ENCODE data around the gene DNAJB5. TPM values are rescaled to one million over a fixed set of nuclear protein-coding genes. Genes with fewer than 3 reads are reported as not detected.

DNAJB5 gene
- polyA plus RNA-seq, 1 donor from 2014 or later, result 99.1 TPM

DNA sequence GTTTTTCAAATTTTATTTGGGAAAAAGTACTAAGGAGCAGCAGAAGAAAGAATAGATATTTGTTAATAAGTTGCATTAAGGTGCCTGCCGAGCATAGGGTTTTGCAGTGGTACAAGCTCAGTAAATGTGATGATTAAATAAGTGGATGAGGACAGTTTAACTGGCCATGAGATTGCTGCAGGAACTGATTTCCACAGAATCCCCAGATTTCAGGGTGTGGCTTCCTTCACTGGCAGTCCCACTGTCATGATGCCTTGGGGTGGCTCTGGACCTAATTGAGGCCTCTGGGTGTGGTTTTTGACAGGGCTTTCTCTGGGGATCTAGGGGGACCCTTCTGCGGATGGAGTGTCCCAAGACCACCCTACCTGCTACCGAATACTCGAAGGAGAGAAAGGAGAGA, 30.1 kb upstream of the DNAJB5 start:
- H3F3A ChIP-seq (ENCODE audit: insufficient read depth, low read length, poor library complexity, severe bottlenecking), result no peaks in the 10 kb centered on the region
- no peaks in the 10 kb centered on the region for H4K20me1 ChIP-seq (ENCODE audit: insufficient read depth)
- no peaks in the 10 kb centered on the region for H3K79me2 ChIP-seq (replicated peaks; ENCODE audit: insufficient read depth, low read length)
- peaks cover 11% of the 10 kb centered on the region for H3K27me3 ChIP-seq (ENCODE audit: insufficient read depth, low read depth, low read length)
- TF ChIP-seq, protein P1, sequence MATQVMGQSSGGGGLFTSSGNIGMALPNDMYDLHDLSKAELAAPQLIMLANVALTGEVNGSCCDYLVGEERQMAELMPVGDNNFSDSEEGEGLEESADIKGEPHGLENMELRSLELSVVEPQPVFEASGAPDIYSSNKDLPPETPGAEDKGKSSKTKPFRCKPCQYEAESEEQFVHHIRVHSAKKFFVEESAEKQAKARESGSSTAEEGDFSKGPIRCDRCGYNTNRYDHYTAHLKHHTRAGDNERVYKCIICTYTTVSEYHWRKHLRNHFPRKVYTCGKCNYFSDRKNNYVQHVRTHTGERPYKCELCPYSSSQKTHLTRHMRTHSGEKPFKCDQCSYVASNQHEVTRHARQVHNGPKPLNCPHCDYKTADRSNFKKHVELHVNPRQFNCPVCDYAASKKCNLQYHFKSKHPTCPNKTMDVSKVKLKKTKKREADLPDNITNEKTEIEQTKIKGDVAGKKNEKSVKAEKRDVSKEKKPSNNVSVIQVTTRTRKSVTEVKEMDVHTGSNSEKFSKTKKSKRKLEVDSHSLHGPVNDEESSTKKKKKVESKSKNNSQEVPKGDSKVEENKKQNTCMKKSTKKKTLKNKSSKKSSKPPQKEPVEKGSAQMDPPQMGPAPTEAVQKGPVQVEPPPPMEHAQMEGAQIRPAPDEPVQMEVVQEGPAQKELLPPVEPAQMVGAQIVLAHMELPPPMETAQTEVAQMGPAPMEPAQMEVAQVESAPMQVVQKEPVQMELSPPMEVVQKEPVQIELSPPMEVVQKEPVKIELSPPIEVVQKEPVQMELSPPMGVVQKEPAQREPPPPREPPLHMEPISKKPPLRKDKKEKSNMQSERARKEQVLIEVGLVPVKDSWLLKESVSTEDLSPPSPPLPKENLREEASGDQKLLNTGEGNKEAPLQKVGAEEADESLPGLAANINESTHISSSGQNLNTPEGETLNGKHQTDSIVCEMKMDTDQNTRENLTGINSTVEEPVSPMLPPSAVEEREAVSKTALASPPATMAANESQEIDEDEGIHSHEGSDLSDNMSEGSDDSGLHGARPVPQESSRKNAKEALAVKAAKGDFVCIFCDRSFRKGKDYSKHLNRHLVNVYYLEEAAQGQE (IDR thresholded peaks at IDR 0.05; ENCODE audit: borderline replicate concordance), result no peak
- TF ChIP-seq, protein P2, sequence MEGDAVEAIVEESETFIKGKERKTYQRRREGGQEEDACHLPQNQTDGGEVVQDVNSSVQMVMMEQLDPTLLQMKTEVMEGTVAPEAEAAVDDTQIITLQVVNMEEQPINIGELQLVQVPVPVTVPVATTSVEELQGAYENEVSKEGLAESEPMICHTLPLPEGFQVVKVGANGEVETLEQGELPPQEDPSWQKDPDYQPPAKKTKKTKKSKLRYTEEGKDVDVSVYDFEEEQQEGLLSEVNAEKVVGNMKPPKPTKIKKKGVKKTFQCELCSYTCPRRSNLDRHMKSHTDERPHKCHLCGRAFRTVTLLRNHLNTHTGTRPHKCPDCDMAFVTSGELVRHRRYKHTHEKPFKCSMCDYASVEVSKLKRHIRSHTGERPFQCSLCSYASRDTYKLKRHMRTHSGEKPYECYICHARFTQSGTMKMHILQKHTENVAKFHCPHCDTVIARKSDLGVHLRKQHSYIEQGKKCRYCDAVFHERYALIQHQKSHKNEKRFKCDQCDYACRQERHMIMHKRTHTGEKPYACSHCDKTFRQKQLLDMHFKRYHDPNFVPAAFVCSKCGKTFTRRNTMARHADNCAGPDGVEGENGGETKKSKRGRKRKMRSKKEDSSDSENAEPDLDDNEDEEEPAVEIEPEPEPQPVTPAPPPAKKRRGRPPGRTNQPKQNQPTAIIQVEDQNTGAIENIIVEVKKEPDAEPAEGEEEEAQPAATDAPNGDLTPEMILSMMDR (IDR thresholded peaks at IDR 0.05; ENCODE audit: poor library complexity, severe bottlenecking), result no peak
- TF ChIP-seq SMC3 (conservative IDR thresholded peaks at IDR 0.05; ENCODE audit: poor library complexity), result no peak
- H3K9ac ChIP-seq (ENCODE audit: low read length), result no peak overlapping the region
- H3K9me2 ChIP-seq (ENCODE audit: insufficient read depth, low read length), result no peaks in the 10 kb centered on the region
- no peak overlapping the region for H3K27ac ChIP-seq (ENCODE audit: low read length)
- H3K4me2 ChIP-seq (ENCODE audit: low read length), result no peak overlapping the region
- H3K36me3 ChIP-seq (ENCODE audit: insufficient read depth, low read length), result no peaks in the 10 kb centered on the region
- no peak overlapping the region for H3K4me3 ChIP-seq (ENCODE audit: low read length)
- H3K9me3 ChIP-seq (ENCODE audit: low read length), result no peaks in the 10 kb centered on the region
- H2AFZ ChIP-seq (ENCODE audit: low read depth, low read length), result no peak overlapping the region

DNA sequence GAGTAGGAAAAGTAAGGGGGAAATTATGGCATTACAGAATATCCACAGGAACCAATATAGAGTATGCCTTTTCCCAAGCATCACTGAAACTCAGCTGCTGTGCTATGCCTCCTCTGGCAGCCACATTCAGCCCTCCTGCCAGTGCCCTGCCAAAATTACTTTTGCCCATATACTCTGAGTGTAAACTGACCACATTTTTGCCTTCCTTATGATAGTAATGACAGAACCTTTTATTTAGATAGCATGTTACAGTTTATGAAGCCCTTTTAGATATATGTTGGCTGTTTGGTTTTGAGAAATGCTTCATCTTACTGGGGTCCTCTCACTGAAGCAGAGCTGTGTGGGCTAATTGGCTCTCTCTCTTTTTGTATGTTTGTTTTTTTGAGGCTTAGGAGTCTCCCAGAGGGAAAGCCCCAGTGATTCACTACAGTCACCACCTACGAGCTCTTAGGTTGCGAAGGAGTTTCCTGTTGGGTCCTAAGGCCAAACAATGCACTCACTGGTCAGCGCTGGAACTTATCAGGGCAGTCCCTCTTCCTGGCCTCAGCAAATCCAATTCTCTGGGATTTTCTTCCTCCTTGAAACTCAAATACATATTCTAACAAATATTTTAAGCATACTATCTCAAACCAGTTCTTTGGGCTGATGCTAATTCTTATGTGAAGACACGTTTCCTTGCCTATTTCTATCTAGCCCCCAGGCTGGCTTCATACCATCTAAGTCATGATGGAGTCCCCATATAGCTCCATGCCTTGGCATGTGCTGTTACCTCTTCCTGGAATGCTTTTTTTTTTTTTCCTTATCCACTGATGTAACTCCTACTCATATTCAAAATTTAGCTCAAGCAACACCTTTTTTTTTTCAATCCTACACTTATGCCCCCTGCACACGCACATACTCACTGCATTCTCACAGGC, 27.7 kb upstream of the DNAJB5 start:
- H3K9ac ChIP-seq (ENCODE audit: low read length), result no peak overlapping the region
- no peak overlapping the region for H3K27ac ChIP-seq (ENCODE audit: low read length)
- no peaks in the 10 kb centered on the region for H3F3A ChIP-seq (ENCODE audit: insufficient read depth, low read length, poor library complexity, severe bottlenecking)
- H3K4me3 ChIP-seq (ENCODE audit: low read length), result no peak overlapping the region
- no peaks in the 10 kb centered on the region for H3K9me2 ChIP-seq (ENCODE audit: insufficient read depth, low read length)
- H3K4me2 ChIP-seq (ENCODE audit: low read length), result no peak overlapping the region
- H3K79me2 ChIP-seq (replicated peaks; ENCODE audit: insufficient read depth, low read length), result no peaks in the 10 kb centered on the region
- no peaks in the 10 kb centered on the region for H3K9me3 ChIP-seq (ENCODE audit: low read length)
- H3K27me3 ChIP-seq (ENCODE audit: insufficient read depth, low read depth, low read length), result peaks cover 11% of the 10 kb centered on the region
- TF ChIP-seq EP300 (conservative IDR thresholded peaks at IDR 0.05; ENCODE audit: poor library complexity, severe bottlenecking) (no peak), RAD21 (conservative IDR thresholded peaks at IDR 0.05) (no peak), MXI1 (conservative IDR thresholded peaks at IDR 0.05; ENCODE audit: poor library complexity, severe bottlenecking) (no peak), EZH2 (IDR thresholded peaks at IDR 0.05; ENCODE audit: borderline replicate concordance, insufficient read depth, low read length, poor library complexity, severe bottlenecking) (no peak), TAF1 (IDR thresholded peaks at IDR 0.05; ENCODE audit: low read depth) (no peak), POLR2AphosphoS5 (IDR thresholded peaks at IDR 0.05) (no peak), SMC3 (conservative IDR thresholded peaks at IDR 0.05; ENCODE audit: poor library complexity) (no peak)
- TF ChIP-seq, protein P1 (IDR thresholded peaks at IDR 0.05; ENCODE audit: borderline replicate concordance), result no peak
- TF ChIP-seq, protein P2 (IDR thresholded peaks at IDR 0.05; ENCODE audit: poor library complexity, severe bottlenecking), result no peak
- no peaks in the 10 kb centered on the region for H4K20me1 ChIP-seq (ENCODE audit: insufficient read depth)
- H3K36me3 ChIP-seq (ENCODE audit: insufficient read depth, low read length), result no peaks in the 10 kb centered on the region
- no peak overlapping the region for H2AFZ ChIP-seq (ENCODE audit: low read depth, low read length)

Data from neural cell (in vitro differentiated cells).